ENCODE results near the gene EHMT1.

EHMT1 gene

GRCh38 chr9:137618105-137619067 is at the start of gene EHMT1:
EHMT1 (plus strand) TSS chr9:137619005; CDS start chr9:137619029, 24 bp downstream.
- DNase-seq (ENCODE audit: low read depth): peak; percentile 83

GRCh38 chr9:137569609-137570203 is 49.1 kb upstream of the EHMT1 start:
- no peak for DNase-seq (ENCODE audit: low read depth)

- no peak for DNase-seq (ENCODE audit: low read depth)
Observed at GRCh38 chr9:137570566-137570965, 48.2 kb upstream of the EHMT1 start.

GRCh38 chr9:137574192-137574591 is 44.6 kb upstream of the EHMT1 start:
- no peak for DNase-seq (ENCODE audit: low read depth)

GRCh38 chr9:137575364-137575715 is 43.5 kb upstream of the EHMT1 start:
- DNase-seq (ENCODE audit: low read depth): no peak

DNA sequence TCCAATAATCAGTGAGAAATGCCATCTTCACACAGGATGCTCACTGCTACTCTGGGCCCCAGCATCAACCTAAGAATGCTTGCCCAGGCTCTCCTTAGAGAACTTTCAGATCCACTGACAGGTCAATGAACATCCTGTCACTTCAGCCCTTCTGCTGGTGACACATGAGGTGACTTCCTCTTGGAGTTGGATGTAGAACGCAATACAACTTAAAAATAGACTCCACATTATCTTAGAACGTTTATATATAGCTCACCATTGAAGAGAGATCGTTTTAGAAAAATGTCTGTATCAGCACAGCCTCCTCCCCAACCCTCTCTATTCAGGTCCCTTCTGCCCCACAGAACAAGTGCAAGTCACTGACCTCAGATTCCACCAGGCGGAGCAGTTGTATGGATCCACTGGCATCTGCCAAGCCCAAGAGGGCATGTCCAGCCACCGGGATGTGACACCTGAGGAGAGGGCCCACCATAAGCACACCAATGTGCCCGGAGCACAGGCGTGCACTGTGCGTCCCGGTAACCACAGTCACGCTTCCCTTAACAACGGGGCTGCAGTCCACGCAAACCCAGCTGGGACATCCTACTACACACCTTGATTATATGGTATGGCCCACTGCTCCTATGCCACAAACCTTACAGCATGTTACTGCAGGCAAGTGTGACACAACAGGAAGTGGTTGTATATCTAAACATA is 42.9 kb upstream of the EHMT1 start:
- no peak for DNase-seq (ENCODE audit: low read depth)

DNA sequence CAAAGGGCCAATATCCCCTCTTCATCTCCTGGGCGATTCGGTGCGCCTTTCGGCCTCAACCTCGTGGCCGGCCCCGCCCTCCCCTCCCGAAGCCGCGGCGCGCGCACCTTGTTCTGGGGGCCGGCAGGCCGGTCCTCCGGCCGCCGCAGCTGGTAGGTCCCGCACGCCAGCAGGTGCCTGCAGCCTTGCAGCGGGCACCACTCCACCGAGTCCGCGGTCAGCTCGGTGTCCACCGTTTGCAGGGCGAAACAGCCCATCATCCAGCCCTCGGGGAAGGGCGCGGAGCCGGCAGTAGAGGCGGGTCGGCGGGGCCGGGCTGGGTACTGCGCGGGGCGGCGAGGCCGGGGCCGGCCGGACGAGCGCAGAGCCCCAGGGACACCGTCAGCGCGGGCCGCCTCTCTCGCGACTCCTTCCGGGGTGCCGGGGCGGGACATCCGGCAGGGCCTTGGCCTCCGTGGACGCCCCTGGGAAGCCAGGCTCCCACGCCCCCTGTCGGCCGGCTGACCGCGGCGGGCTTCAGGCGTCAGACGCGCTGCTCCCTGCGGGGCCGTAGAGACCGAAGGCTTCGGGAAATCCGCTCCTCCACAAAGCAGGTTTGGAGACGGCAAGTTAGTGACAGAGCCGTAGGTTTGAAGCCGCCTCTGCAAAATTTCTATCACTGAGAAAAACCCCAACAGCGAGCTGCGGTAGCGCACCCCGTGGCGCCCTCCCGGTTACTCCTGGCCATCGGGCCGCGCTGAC is 40.1 kb upstream of the EHMT1 start, which contains the start of gene DPH7:
Gene DPH7, minus strand, starts transcription at position 408 of the 741 bp plus-strand sequence. Its CDS starts 148 bp downstream, at position 260.
- DNase-seq (ENCODE audit: low read depth): peak; percentile 91

- no peak for DNase-seq (ENCODE audit: low read depth)
Observed at GRCh38 chr9:137579259-137579604, 39.6 kb upstream of the EHMT1 start.

DNA sequence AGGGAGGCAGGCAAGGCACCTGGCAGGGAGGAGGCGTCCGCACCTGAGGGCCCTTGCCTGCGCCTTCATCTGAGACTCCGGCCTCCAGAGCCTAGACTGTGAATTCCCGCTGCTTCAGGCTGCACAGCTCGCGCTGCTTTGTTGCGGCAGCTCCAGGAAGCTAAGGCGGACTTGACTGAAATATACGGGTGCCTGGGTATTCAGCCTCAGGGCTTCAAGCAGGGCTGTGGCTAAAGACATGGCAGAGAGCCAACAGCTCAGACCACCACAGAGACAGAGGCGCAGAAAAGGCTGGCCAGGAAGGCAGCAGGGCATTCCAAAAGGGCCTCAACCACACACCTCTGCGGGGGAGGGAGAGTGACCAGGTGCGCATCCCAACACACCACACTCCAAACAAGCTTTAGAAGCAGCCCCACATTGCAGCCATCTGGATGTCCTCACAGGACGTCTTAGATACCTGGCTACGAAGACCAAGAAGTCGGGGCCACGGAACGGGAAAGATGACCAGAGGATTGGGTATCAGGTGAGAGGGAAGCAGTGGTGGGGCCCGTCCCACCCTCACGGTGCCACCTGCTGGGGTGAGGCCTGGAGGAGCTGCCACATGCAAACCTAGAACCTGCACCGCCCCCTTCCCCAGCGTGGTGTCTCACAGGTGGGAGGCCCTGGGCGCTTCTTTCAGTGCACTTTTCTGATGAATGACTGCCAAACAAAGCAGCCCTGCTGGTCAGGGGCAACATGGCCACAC is 38.4 kb upstream of the EHMT1 start:
- DNase-seq (ENCODE audit: low read depth): no peak

- no peak for DNase-seq (ENCODE audit: low read depth)
Observed at GRCh38 chr9:137580954-137581322, 37.9 kb upstream of the EHMT1 start.

DNA sequence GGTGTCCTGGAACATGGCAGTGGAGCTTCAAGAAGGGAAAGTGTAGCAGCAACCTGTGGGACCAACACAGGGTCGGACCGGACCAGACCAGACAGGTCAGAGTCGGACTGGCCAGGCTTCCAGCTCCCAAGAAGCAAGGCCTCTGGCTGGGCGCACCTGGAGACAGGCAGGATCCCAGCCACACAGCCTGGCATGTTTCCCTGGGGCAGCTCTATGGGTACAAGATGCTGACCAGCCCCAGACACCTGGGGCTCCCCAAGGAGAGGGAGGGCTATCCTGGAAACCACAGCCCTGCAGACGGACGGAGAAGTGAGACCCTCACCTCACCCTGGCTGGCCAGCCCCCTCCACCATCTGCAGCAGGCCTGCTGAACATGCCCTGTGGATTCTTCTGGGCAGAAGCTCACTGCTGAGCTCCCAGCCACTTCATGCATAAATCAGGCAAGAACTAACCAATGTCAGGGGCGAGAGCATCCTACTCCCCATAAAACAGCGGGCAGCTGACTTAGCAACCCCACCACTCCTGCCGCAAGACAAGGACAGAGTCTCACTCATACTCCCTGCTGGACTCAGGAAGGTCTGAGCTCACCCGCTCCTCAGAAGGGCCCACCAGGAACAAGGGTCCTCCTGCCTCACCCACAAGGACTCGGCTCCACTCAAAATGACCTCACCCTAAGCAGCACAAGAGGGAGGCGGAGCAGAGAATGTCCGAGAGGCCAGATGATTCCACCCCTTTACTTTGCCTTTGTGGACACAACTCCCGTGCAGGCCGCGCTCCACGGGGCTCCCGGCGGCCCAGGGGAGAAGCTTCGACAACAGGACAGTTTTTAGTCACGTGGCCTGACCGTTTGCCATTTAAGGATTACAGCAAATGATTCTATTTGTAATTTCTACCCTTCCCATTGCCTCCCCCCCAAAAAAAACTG is 37.2 kb upstream of the EHMT1 start:
- no peak for DNase-seq (ENCODE audit: low read depth)

DNA sequence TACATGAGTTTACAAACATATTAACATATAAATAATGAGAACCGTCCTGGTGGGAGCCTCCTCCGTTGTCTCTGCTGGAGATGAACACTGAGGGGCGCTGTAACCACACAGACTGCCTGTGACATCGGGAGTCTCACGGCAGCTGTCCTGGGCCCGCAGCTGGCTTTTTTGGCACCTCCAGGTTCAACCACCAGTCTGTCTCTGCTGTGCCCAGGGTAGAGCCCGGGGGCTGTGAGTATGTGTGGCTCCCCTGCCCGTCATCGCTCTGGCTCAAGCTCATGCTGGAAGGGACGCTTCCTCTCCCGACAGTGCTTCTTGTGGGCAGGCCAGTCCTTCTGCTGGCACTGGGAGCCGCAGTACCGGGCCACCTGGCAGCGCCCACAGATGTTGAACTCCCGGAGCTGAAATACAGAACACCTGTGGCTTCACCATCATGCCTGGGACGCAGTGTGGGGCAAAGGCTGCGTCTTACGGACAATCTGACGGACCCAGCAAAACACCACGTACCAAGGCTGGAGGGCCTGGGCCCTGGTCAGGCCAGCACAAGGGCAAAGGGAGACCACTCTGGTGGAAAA is 36.4 kb upstream of the EHMT1 start:
- DNase-seq (ENCODE audit: low read depth): no peak

DNA sequence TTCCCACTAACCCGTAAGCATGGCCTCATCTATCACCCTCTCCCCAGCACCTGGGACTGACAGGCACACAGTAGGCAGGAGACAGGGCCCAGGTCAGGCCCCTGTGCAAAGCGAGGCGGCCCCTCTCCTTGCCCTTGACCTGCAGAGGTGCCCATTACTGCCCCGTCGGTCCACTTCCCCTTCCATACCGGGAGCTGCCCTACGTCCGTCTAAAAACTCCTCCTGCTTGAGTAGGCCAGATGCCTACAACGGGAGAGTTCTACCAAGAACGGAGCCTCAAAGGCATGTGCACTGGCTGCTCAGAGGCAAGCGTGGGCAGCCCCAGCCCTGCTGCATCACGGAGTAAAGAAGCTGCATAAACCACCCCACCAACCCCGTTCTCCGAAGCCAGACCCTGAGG is 35.5 kb upstream of the EHMT1 start:
- no peak for DNase-seq (ENCODE audit: low read depth)

DNA sequence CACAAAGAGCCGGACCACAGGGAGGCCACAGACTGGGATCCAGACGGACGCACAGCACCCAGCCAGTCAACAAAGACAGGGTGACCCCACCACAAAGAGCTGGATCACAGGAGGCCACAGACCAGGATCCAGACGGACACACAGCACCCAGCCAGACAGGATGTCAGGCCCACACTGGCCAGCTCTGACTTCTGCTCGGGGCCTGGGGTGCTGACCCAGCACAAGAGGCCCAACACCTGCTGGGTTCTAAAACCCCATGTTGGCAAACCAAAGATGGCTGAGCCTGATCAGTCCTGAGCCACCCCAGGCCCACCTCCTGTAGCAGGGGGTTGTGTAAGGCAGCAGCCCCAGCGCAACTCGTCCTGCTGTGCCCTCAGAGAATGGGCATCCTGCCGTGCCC is 34.8 kb upstream of the EHMT1 start:
- no peak for DNase-seq (ENCODE audit: low read depth)

DNA sequence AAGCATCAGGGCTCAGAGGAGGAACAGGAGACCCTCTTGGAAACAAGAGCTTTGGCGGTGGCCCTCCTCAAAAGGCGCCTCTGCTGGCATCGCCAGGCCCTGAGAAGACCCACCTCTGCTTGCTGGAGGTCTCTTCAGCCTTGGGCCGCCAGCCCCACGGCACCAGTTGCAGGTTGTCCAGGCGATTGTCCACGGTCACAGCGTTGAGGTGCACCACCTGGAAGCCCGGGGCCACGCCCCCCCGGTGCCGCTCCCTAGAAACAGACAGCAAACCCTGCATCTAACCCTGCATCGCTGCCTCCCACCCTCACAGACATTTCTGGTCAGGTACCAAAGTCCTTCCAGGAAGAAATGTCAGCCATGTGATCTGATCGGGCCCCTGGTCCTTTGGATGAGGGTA is 32.0 kb upstream of the EHMT1 start:
- no peak for DNase-seq (ENCODE audit: low read depth)

- no peak for DNase-seq (ENCODE audit: low read depth)
Observed at GRCh38 chr9:137588311-137588710, 30.5 kb upstream of the EHMT1 start.

DNA sequence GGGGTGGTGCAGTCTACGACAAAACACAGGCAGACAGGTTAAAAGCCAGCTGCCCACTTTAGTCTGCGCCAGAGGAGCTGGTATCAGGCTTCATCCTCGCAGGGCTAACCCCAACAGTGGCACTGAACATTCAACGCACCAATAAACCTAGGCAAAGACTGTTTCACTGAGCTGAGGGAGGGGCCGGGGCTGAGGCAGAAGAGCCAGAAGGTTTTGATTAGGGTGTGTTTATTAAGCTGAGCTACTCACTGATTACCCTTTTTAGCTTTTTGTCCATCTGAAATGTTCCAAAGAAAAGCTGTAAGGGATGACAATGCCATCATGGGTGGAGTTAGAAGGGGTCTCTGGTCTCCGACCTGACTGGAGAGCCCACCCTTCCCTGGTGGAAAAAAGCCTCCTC is 29.9 kb upstream of the EHMT1 start:
- no peak for DNase-seq (ENCODE audit: low read depth)

GRCh38 chr9:137589441-137590122 is 29.2 kb upstream of the EHMT1 start:
- no peak for DNase-seq (ENCODE audit: low read depth)

GRCh38 chr9:137590123-137590468 is 28.7 kb upstream of the EHMT1 start:
- DNase-seq (ENCODE audit: low read depth): no peak
